OCI-LY7 (cell line): ENCODE measurements around the gene PIERCE2. TPM values are rescaled to one million over a fixed set of nuclear protein-coding genes. Genes with fewer than 3 reads are reported as not detected.

Experiments
- BruUV-seq: library from RNA; stranded (reverse); fragments of 400-500 nt; replicated peaks from 2 replicates; lab custom pipeline; 2021; lab: Mats Ljungman, UMichigan
- CTCF ChIA-PET: fragments of 300-600 bp; sonication (Branson Sonifier 250); formaldehyde crosslinking; loops from one replicate; lab custom pipeline; 2022; ENCODE audit warnings: antibody characterized with exemption; ENCODE audit not compliant: unreplicated experiment; lab: Charles Lee
- POLR2A ChIA-PET: fragments of 300-600 bp; sonication (Branson Sonifier 250); formaldehyde crosslinking; loops from one replicate; lab custom pipeline; 2022; ENCODE audit warnings: antibody characterized with exemption; lab: Charles Lee
- DNase-seq: peaks from one replicate; pipeline ENCODE4 v3.0.0-alpha.2; 2015; ENCODE audit warnings: low spot score
- H2AFZ ChIP-seq: fragments of 200-600 bp; sonication (generic), shearing (Covaris generic); 2 replicates; pipeline ENCODE4 v1.6.1; 2014; ENCODE audit warnings: mild to moderate bottlenecking, antibody characterized with exemption, low read length, moderate library complexity
- H3K27ac ChIP-seq: fragments of 200-600 bp; sonication (generic); 2 replicates; pipeline ENCODE4 v1.5.1; 2014; ENCODE audit warnings: mixed run types, low read depth, mild to moderate bottlenecking, moderate library complexity, low read length, inconsistent platforms; ENCODE audit not compliant: poor library complexity, severe bottlenecking
- H3K36me3 ChIP-seq: fragments of 200-600 bp; sonication (generic); 2 replicates; pipeline ENCODE4 v1.6.1; 2014; ENCODE audit warnings: mild to moderate bottlenecking, antibody characterized with exemption, low read length, moderate library complexity, mixed read lengths; ENCODE audit not compliant: insufficient read depth
- H3K4me1 ChIP-seq: fragments of 200-600 bp; sonication (generic); 2 replicates; pipeline ENCODE4 v1.5.1; 2014; ENCODE audit warnings: mild to moderate bottlenecking, low read length; ENCODE audit not compliant: insufficient read depth, poor library complexity, severe bottlenecking
- H3K4me2 ChIP-seq: fragments of 200-600 bp; sonication (generic); 2 replicates; pipeline ENCODE4 v1.6.1; 2014; ENCODE audit warnings: mild to moderate bottlenecking, low read length
- H3K4me3 ChIP-seq: fragments of 200-600 bp; sonication (generic); 2 replicates; pipeline ENCODE4 v1.5.1; 2014; ENCODE audit warnings: mild to moderate bottlenecking, low read depth, low read length; ENCODE audit not compliant: poor library complexity, severe bottlenecking
- H3K79me2 ChIP-seq: fragments of 200-600 bp; sonication (generic); 2 replicates; pipeline ENCODE4 v1.6.1; 2016; ENCODE audit warnings: low read depth, mild to moderate bottlenecking, low read length, moderate library complexity, mixed read lengths; ENCODE audit not compliant: insufficient read depth
- H3K9me2 ChIP-seq: fragments of 200-600 bp; sonication (generic); 2 replicates; pipeline ENCODE4 v1.6.1; 2016; ENCODE audit warnings: mild to moderate bottlenecking, low read length, mixed read lengths; ENCODE audit not compliant: insufficient read depth
- H3K9me3 ChIP-seq: fragments of 200-600 bp; sonication (generic); 2 replicates; pipeline ENCODE4 v1.6.1; 2014; ENCODE audit warnings: mild to moderate bottlenecking, mixed run types, low read length, mixed read lengths
- H4K20me1 ChIP-seq: fragments of 200-600 bp; sonication (generic); 2 replicates; pipeline ENCODE4 v1.6.1; 2014; ENCODE audit warnings: mild to moderate bottlenecking, antibody characterized with exemption, low read length, moderate library complexity, mixed read lengths; ENCODE audit not compliant: insufficient read depth
- EZH2phosphoT487 ChIP-seq: fragments of 200-600 bp; sonication (generic); IDR thresholded peaks from 2 replicates; pipeline ENCODE4 v1.6.1; 2018; ENCODE audit warnings: low read depth, borderline replicate concordance, mild to moderate bottlenecking, mixed run types, antibody characterized with exemption, low read length, moderate library complexity, mixed read lengths
- intact Hi-C: fragments of 100-400 bp; cut with micrococcal nuclease; formaldehyde crosslinking; loops from one replicate; pipeline ENCODE4 v1.10.0; 2022; ENCODE audit not compliant: unreplicated experiment
- total RNA-seq, 2 experiments: library from RNA; depleted of rRNA in 1 of 2; stranded (reverse); fragments of >200 nt in 1 of 2; shearing (Covaris generic) in 1 of 2; gene quantifications; 2 replicates each; pipeline ENCODE4 v1.2.3, GENCODE V29; 2014 to 2022
- TF ChIP-seq, protein P1 (sequence below): fragments of 200-600 bp; sonication (generic); conservative IDR thresholded peaks from 2 replicates; pipeline ENCODE4 v1.5.1; 2014; ENCODE audit warnings: mild to moderate bottlenecking, antibody characterized with exemption, low read length, moderate library complexity, mixed read lengths

The PIERCE2 gene
- total RNA-seq, 2 experiments from 2014 or later: 1.3 to 2.1 TPM

DNA sequence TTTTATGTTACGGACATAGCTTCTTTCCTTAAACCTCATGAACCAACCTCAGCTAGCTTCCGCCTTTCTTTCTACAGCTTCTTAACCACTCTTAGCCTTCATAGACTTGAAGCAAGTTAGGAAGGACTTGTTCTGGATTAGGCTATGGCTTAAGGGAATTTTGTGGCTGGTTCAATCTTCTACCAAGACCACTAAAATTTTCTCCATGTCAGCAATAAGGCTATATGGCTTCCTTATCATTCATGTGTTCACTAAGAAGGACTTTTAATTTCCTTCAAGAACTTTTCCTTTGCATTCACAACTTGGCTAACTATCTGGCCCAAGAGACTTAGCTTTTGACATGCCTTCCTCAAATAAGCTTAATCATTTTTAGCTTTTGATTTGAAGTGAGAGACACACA, 24.6 kb upstream of the PIERCE2 start:
- ChIA-PET CTCF (no interaction called here), POLR2A (interaction anchor here (0.6 to 1.7 kb wide), 5 partner anchors 9 to 76 kb away, joined by 3 to 5 read pairs (median 4); no protein-coding TSS in a partner anchor)
- BruUV-seq: no TSS peak
- TF ChIP-seq, protein P1, sequence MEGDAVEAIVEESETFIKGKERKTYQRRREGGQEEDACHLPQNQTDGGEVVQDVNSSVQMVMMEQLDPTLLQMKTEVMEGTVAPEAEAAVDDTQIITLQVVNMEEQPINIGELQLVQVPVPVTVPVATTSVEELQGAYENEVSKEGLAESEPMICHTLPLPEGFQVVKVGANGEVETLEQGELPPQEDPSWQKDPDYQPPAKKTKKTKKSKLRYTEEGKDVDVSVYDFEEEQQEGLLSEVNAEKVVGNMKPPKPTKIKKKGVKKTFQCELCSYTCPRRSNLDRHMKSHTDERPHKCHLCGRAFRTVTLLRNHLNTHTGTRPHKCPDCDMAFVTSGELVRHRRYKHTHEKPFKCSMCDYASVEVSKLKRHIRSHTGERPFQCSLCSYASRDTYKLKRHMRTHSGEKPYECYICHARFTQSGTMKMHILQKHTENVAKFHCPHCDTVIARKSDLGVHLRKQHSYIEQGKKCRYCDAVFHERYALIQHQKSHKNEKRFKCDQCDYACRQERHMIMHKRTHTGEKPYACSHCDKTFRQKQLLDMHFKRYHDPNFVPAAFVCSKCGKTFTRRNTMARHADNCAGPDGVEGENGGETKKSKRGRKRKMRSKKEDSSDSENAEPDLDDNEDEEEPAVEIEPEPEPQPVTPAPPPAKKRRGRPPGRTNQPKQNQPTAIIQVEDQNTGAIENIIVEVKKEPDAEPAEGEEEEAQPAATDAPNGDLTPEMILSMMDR: no peak
- no peak for TF ChIP-seq EZH2phosphoT487
- Histone ChIP-seq H3K4me3 (no peak overlapping the region), H3K9me2 (no peaks in the 10 kb centered on the region), H3K36me3 (peaks cover 13% of the 10 kb centered on the region), H3K27ac (no peak overlapping the region), H3K79me2 (no peaks in the 10 kb centered on the region), H3K4me1 (no peaks in the 10 kb centered on the region), H3K9me3 (no peaks in the 10 kb centered on the region), H2AFZ (no peak overlapping the region), H3K4me2 (no peak overlapping the region), H4K20me1 (no peaks in the 10 kb centered on the region)
- DNase-seq: no peak
- intact Hi-C loops: no loop called here

- H3K4me2 ChIP-seq: no peak overlapping the region
- H3K27ac ChIP-seq: no peak overlapping the region
- intact Hi-C loops: no loop called here
- H3K9me3 ChIP-seq: no peaks in the 10 kb centered on the region
- H4K20me1 ChIP-seq: no peaks in the 10 kb centered on the region
- TF ChIP-seq, protein P1: no peak
- no peak for TF ChIP-seq EZH2phosphoT487
- no peak overlapping the region for H2AFZ ChIP-seq
- CTCF ChIA-PET: no interaction called here
- H3K4me3 ChIP-seq: no peak overlapping the region
- no peak for DNase-seq
- H3K36me3 ChIP-seq: peaks cover 7% of the 10 kb centered on the region; the same call in 1 of the 2 replicates
- H3K79me2 ChIP-seq: no peaks in the 10 kb centered on the region
- no peaks in the 10 kb centered on the region for H3K9me2 ChIP-seq
- POLR2A ChIA-PET: interaction anchor here (0.6 kb wide), 1 partner anchor 24 kb away, joined by 7 read pairs; no protein-coding TSS in a partner anchor
- no peaks in the 10 kb centered on the region for H3K4me1 ChIP-seq
- no TSS peak for BruUV-seq
Observed at GRCh38 chr15:55387027-55387426, 21.3 kb upstream of the PIERCE2 start.

GRCh38 chr15:55389264-55389607, 19.1 kb upstream of the PIERCE2 start:
- peaks cover 7% of the 10 kb centered on the region; the same call in 1 of the 2 replicates for H3K36me3 ChIP-seq
- no peak overlapping the region for H2AFZ ChIP-seq
- H3K79me2 ChIP-seq: no peaks in the 10 kb centered on the region
- no peak for DNase-seq
- H3K9me3 ChIP-seq: no peaks in the 10 kb centered on the region
- intact Hi-C loops: no loop called here
- CTCF ChIA-PET: no interaction called here
- no TSS peak for BruUV-seq
- H3K4me3 ChIP-seq: no peak overlapping the region
- POLR2A ChIA-PET: no interaction called here
- H3K9me2 ChIP-seq: no peaks in the 10 kb centered on the region
- H4K20me1 ChIP-seq: no peaks in the 10 kb centered on the region
- no peak overlapping the region for H3K4me2 ChIP-seq
- no peak overlapping the region for H3K27ac ChIP-seq
- no peaks in the 10 kb centered on the region for H3K4me1 ChIP-seq
- no peak for TF ChIP-seq EZH2phosphoT487
- TF ChIP-seq, protein P1: no peak
